Measurements from ENCODE around the gene DYNLT3. TPM values are rescaled to one million over a fixed set of nuclear protein-coding genes. Genes with fewer than 3 reads are reported as not detected.

The DYNLT3 gene
- total RNA-seq, 1 experiment from 2014 or later: 5.7 TPM

GRCh38 chrX:37895795-37896510 is 48.6 kb upstream of the DYNLT3 start:
- Histone ChIP-seq H3K79me2 (ENCODE audit: insufficient read depth, low read length) (no peaks in the 10 kb centered on the region), H3K23ac (ENCODE audit: insufficient read length, low read depth, low read length) (no peak overlapping the region), H3K79me1 (ENCODE audit: insufficient read depth, low read depth, low read length, poor library complexity, severe bottlenecking) (no peaks in the 10 kb centered on the region), H4K8ac (replicated peaks; ENCODE audit: insufficient read length, low read depth, low read length) (no peak overlapping the region), H3K4me1 (ENCODE audit: insufficient read depth, low read length) (no peaks in the 10 kb centered on the region), H3K18ac (ENCODE audit: insufficient read length, low read depth, low read length) (no peak overlapping the region), H2BK12ac (ENCODE audit: insufficient read length, low read depth, low read length) (no peak overlapping the region), H3T11ph (ENCODE audit: low read length) (no peak overlapping the region), H3K4ac (ENCODE audit: low read depth, low read length) (no peak overlapping the region), H2BK5ac (ENCODE audit: insufficient read length, low read length) (no peak overlapping the region), H3K14ac (ENCODE audit: insufficient read depth, low read length) (no peak overlapping the region), H3K4me2 (ENCODE audit: insufficient read depth, insufficient read length, low read length) (no peak overlapping the region), H3K23me2 (ENCODE audit: insufficient read length, low read depth, low read length, poor library complexity, severe bottlenecking) (no peaks in the 10 kb centered on the region), H2BK15ac (ENCODE audit: low read depth, low read length) (no peak overlapping the region), H4K5ac (ENCODE audit: insufficient read length, low read depth, low read length) (no peak overlapping the region), H2AK5ac (ENCODE audit: insufficient read length, low read length) (no peak overlapping the region), H3K27ac (ENCODE audit: insufficient read length, low read depth, low read length) (no peak overlapping the region), H2BK20ac (ENCODE audit: low read depth, low read length, poor library complexity, severe bottlenecking) (no peak overlapping the region), H4K91ac (ENCODE audit: insufficient read length, low read depth, low read length) (no peak overlapping the region), H2AFZ (ENCODE audit: low read length) (no peak overlapping the region), H3K27me3 (ENCODE audit: insufficient read depth, low read length) (no peaks in the 10 kb centered on the region), H3K9ac (ENCODE audit: extremely low read depth, insufficient read length, low read length) (no peak overlapping the region), H3K56ac (ENCODE audit: insufficient read length, low read depth, low read length) (no peak overlapping the region), H2BK120ac (ENCODE audit: low read depth, low read length, poor library complexity, severe bottlenecking) (no peak overlapping the region), H3K9me3 (ENCODE audit: control insufficient read depth, low read depth, low read length) (no peaks in the 10 kb centered on the region), H4K20me1 (ENCODE audit: control insufficient read depth, insufficient read depth, insufficient read length) (no peaks in the 10 kb centered on the region)
- Mint-ChIP-seq H3K4me1 (peaks cover 7 to 13% of the 10 kb centered on the region in 2 experiments; a peak in 3 of 4 replicates), H3K36me3 (ENCODE audit: insufficient read depth in 1 of 3, low read depth in 3 of 3) (no peaks in the 10 kb centered on the region; a peak in 1 of 7 replicates), H3K4me3 (no peak overlapping the region), H3K9me3 (peaks cover 47 to 57% of the 10 kb centered on the region in 2 experiments), H3K27ac (no peak overlapping the region), H3K27me3 (ENCODE audit: low read depth) (no peaks in the 10 kb centered on the region)
- no peak for DNase-seq
- TF ChIP-seq CTCF (conservative IDR thresholded peaks at IDR 0.05): no peak
